Measurements from ENCODE around the gene EPAS1.

DNA sequence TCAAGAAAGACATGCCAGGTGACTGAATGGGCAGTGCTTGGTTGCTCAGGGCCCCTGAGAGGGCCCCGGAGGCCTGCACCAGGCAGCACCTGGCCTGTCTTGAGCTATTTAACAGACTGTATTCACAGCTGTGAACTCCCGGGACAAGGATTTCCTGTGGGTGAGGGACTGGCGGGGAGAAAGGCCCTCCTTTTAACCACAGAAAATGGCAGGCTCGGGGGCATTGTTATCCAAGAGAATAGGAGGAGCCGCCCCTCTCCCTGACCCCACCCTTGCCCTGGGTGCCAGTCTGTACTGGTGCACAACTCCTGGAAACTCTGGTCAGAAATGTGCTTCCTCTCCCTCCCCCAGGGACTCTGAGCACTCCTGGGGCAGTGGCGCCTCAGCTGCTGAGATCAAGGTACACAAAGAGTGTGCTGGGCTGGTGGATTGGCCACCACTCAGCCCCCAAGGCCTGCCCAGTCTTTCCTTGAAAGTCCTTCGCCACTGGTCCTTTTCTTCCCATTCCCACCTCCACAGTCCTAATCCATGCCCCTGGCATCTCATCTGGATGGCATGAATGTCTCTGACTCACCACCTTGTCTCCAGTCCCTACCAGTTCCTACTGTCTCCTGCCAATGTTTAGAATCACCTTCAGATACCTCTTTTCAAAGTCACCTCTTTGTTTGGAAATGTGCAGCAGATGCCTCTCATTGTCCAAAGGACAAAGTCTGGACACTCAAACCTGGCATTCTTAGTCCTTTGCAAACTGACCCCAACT is 19.6 kb upstream of the EPAS1 start:
- TF ChIP-seq, protein P1, sequence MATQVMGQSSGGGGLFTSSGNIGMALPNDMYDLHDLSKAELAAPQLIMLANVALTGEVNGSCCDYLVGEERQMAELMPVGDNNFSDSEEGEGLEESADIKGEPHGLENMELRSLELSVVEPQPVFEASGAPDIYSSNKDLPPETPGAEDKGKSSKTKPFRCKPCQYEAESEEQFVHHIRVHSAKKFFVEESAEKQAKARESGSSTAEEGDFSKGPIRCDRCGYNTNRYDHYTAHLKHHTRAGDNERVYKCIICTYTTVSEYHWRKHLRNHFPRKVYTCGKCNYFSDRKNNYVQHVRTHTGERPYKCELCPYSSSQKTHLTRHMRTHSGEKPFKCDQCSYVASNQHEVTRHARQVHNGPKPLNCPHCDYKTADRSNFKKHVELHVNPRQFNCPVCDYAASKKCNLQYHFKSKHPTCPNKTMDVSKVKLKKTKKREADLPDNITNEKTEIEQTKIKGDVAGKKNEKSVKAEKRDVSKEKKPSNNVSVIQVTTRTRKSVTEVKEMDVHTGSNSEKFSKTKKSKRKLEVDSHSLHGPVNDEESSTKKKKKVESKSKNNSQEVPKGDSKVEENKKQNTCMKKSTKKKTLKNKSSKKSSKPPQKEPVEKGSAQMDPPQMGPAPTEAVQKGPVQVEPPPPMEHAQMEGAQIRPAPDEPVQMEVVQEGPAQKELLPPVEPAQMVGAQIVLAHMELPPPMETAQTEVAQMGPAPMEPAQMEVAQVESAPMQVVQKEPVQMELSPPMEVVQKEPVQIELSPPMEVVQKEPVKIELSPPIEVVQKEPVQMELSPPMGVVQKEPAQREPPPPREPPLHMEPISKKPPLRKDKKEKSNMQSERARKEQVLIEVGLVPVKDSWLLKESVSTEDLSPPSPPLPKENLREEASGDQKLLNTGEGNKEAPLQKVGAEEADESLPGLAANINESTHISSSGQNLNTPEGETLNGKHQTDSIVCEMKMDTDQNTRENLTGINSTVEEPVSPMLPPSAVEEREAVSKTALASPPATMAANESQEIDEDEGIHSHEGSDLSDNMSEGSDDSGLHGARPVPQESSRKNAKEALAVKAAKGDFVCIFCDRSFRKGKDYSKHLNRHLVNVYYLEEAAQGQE (IDR thresholded peaks at IDR 0.05): no peak
- TF ChIP-seq, protein P2, sequence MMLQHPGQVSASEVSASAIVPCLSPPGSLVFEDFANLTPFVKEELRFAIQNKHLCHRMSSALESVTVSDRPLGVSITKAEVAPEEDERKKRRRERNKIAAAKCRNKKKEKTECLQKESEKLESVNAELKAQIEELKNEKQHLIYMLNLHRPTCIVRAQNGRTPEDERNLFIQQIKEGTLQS (IDR thresholded peaks at IDR 0.05): no peak
- TF ChIP-seq FOXA1 (IDR thresholded peaks at IDR 0.05) (no peak), EGR1 (IDR thresholded peaks at IDR 0.05; ENCODE audit: low read depth in 2 of 2) (no peak)

All from liver (tissue), 2 donors.